ENCODE results near the gene MAGEB18. TPM values are rescaled to one million over a fixed set of nuclear protein-coding genes. Genes with fewer than 3 reads are reported as not detected.

Gene MAGEB18
- total and polyA plus RNA-seq, 4 donors, result not detected

- H3K4me1 ChIP-seq (ENCODE audit: control insufficient read depth in 4 of 4, insufficient read depth in 4 of 4, low read length in 3 of 4), result no peaks in the 10 kb centered on the region
- no peak overlapping the region for H3K9ac ChIP-seq (ENCODE audit: low read depth in 1 of 2, low read length in 2 of 2)
- no peak for DNase-seq (ENCODE audit: low spot score)
- H3K4me3 ChIP-seq (ENCODE audit: low read depth in 1 of 3, low read length in 3 of 3), result no peak overlapping the region
- H3K36me3 ChIP-seq (ENCODE audit: control insufficient read depth in 4 of 4, insufficient read depth in 3 of 4, low read depth in 1 of 4, low read length in 3 of 4), result no peaks in the 10 kb centered on the region
- TF ChIP-seq TAF1 (conservative IDR thresholded peaks at IDR 0.05), result no peak
- TF ChIP-seq SP1 (IDR thresholded peaks at IDR 0.05), result no peak
- no peak for TF ChIP-seq RXRA (IDR thresholded peaks at IDR 0.05)
- no peak for TF ChIP-seq HNF4G (IDR thresholded peaks at IDR 0.05)
- no peak for TF ChIP-seq NR2F2 (IDR thresholded peaks at IDR 0.05)
- 89% methylated on average over 1 of the region's 1 CpG for WGBS
- peaks cover 0 to 4% (median 0%) of the 10 kb centered on the region in 4 donors for H3K27me3 ChIP-seq (ENCODE audit: control insufficient read depth in 4 of 4, insufficient read depth in 4 of 4, low read length in 3 of 4)
- H3K9me3 ChIP-seq (ENCODE audit: control insufficient read depth in 4 of 4, low read length in 3 of 4), result no peaks in the 10 kb centered on the region
- no peak overlapping the region for H3K27ac ChIP-seq (ENCODE audit: low read depth in 1 of 2, low read length in 2 of 2)
Observed at GRCh38 chrX:26109142-26109541, 29.0 kb upstream of the MAGEB18 start.

GRCh38 chrX:26146024-26146423 lies 7.9 kb downstream of the MAGEB18 start:
- H3K36me3 ChIP-seq (ENCODE audit: control insufficient read depth in 4 of 4, insufficient read depth in 3 of 4, low read depth in 1 of 4, low read length in 3 of 4), result no peaks in the 10 kb centered on the region
- no peak for TF ChIP-seq ZBTB33 (IDR thresholded peaks at IDR 0.05)
- no peak for TF ChIP-seq FOXA2 (IDR thresholded peaks at IDR 0.05)
- no peak for TF ChIP-seq GABPA (IDR thresholded peaks at IDR 0.05 in 1 of 2, conservative IDR thresholded peaks at IDR 0.05 in 1 of 2)
- TF ChIP-seq, protein P1, sequence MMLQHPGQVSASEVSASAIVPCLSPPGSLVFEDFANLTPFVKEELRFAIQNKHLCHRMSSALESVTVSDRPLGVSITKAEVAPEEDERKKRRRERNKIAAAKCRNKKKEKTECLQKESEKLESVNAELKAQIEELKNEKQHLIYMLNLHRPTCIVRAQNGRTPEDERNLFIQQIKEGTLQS (IDR thresholded peaks at IDR 0.05), result no peak
- TF ChIP-seq HNF4G (IDR thresholded peaks at IDR 0.05), result no peak
- TF ChIP-seq REST (IDR thresholded peaks at IDR 0.05), result no peak
- TF ChIP-seq JUND (IDR thresholded peaks at IDR 0.05), result no peak
- TF ChIP-seq FOXA1 (IDR thresholded peaks at IDR 0.05), result no peak
- TF ChIP-seq SP1 (IDR thresholded peaks at IDR 0.05), result no peak
- no peak for TF ChIP-seq NR2F2 (IDR thresholded peaks at IDR 0.05)
- no peak for TF ChIP-seq MAX (IDR thresholded peaks at IDR 0.05)
- TF ChIP-seq TAF1 (conservative IDR thresholded peaks at IDR 0.05), result no peak
- TF ChIP-seq YY1 (IDR thresholded peaks at IDR 0.05), result no peak
- no peak for TF ChIP-seq HNF4A (conservative IDR thresholded peaks at IDR 0.05)
- TF ChIP-seq EGR1 (IDR thresholded peaks at IDR 0.05; ENCODE audit: low read depth in 2 of 2), result no peak
- no peak for TF ChIP-seq RAD21 (IDR thresholded peaks at IDR 0.05)
- TF ChIP-seq CTCF (IDR thresholded peaks at IDR 0.05; ENCODE audit: low read depth, low read length, missing input control), result no peak
- no peak for TF ChIP-seq RXRA (IDR thresholded peaks at IDR 0.05)
- no peaks in the 10 kb centered on the region for H3K27me3 ChIP-seq (ENCODE audit: control insufficient read depth in 4 of 4, insufficient read depth in 4 of 4, low read length in 3 of 4)
- DNase-seq (ENCODE audit: low spot score), result no peak
- WGBS, result 18% methylated on average over 2 of the region's 2 CpGs
- no peak overlapping the region for H3K9ac ChIP-seq (ENCODE audit: low read depth in 1 of 2, low read length in 2 of 2)
- H3K9me3 ChIP-seq (ENCODE audit: control insufficient read depth in 4 of 4, low read length in 3 of 4), result no peaks in the 10 kb centered on the region
- H3K4me3 ChIP-seq (ENCODE audit: low read depth in 1 of 3, low read length in 3 of 3), result no peak overlapping the region
- H3K27ac ChIP-seq (ENCODE audit: low read depth in 1 of 2, low read length in 2 of 2), result no peak overlapping the region
- no peaks in the 10 kb centered on the region for H3K4me1 ChIP-seq (ENCODE audit: control insufficient read depth in 4 of 4, insufficient read depth in 4 of 4, low read length in 3 of 4)
